Mesendoderm (in vitro differentiated cells): ENCODE measurements around the gene DNAH3.

Experiments used
- DNase-seq: peaks from one replicate; pipeline ENCODE4 v3.0.0; 2013
- H2AK5ac ChIP-seq: 2 replicates; pipeline ENCODE4 v1.6.1; 2013; ENCODE audit warnings: low read length, inconsistent platforms
- H2BK120ac ChIP-seq: 2 replicates; pipeline ENCODE4 v1.6.1; 2013; ENCODE audit warnings: low read depth, mild to moderate bottlenecking, low read length, moderate library complexity, mixed read lengths
- H2BK15ac ChIP-seq: replicated peaks from 2 replicates; pipeline ENCODE4 v1.6.1; 2013; ENCODE audit warnings: low read depth, mild to moderate bottlenecking, moderate library complexity
- H2BK5ac ChIP-seq: 2 replicates; pipeline ENCODE4 v1.6.1; 2013; ENCODE audit warnings: low read length, inconsistent platforms
- H3K18ac ChIP-seq: 2 replicates; pipeline ENCODE4 v1.6.1; 2013; ENCODE audit warnings: mild to moderate bottlenecking, low read length, mixed read lengths
- H3K23ac ChIP-seq: one replicate; pipeline ENCODE4 v1.6.1; 2013; ENCODE audit warnings: low read length
- H3K27ac ChIP-seq: 2 replicates; pipeline ENCODE4 v1.5.1; 2013; ENCODE audit warnings: low read depth, mild to moderate bottlenecking, inconsistent platforms, low read length, moderate library complexity
- H3K27me3 ChIP-seq: 2 replicates; pipeline ENCODE4 v1.6.1; 2013; ENCODE audit warnings: low read length, control low read depth, mild to moderate bottlenecking, inconsistent platforms; ENCODE audit not compliant: insufficient read depth, poor library complexity
- H3K36me3 ChIP-seq: 2 replicates; pipeline ENCODE4 v1.6.1; 2013; ENCODE audit warnings: low read length, inconsistent platforms; ENCODE audit not compliant: control insufficient read depth, insufficient read depth
- H3K4ac ChIP-seq: one replicate; pipeline ENCODE4 v1.6.1; 2013; ENCODE audit warnings: low read depth, mild to moderate bottlenecking, low read length, moderate library complexity
- H3K4me1 ChIP-seq: 2 replicates; pipeline ENCODE4 v1.6.1; 2013; ENCODE audit warnings: low read depth, low read length, inconsistent platforms; ENCODE audit not compliant: control insufficient read depth
- H3K4me2 ChIP-seq: 2 replicates; pipeline ENCODE4 v1.6.1; 2013; ENCODE audit warnings: low read length
- H3K4me3 ChIP-seq: 2 replicates; pipeline ENCODE4 v1.5.1; 2013; ENCODE audit warnings: mild to moderate bottlenecking, low read length
- H3K56ac ChIP-seq: one replicate; pipeline ENCODE4 v1.6.1; 2013; ENCODE audit warnings: low read length
- H3K79me1 ChIP-seq: 2 replicates; pipeline ENCODE4 v1.6.1; 2013; ENCODE audit warnings: low read length, inconsistent platforms
- H3K79me2 ChIP-seq: 2 replicates; pipeline ENCODE4 v1.6.1; 2013; ENCODE audit warnings: mild to moderate bottlenecking, low read length; ENCODE audit not compliant: control insufficient read depth, insufficient read depth
- H3K9ac ChIP-seq: 2 replicates; pipeline ENCODE4 v1.6.1; 2013; ENCODE audit warnings: low read length, inconsistent platforms
- H4K5ac ChIP-seq: one replicate; pipeline ENCODE4 v1.6.1; 2013; ENCODE audit warnings: low read length
- H4K8ac ChIP-seq: one replicate; pipeline ENCODE4 v1.6.1; 2013; ENCODE audit warnings: low read depth, mild to moderate bottlenecking, control low read depth, low read length, moderate library complexity
- WGBS: extraction: QIAGEN DNeasy Blood & Tissue Kit; methylation state at CpG from one replicate; pipeline ENCODE4 v1.1.7; 2013; ENCODE audit warnings: low lambda C conversion rate, missing lambda C conversion rate; ENCODE audit not compliant: insufficient coverage; ENCODE audit errors: extremely low coverage; 5-methylcytosine and 5-hydroxymethylcytosine counted together

DNAH3 gene

DNA sequence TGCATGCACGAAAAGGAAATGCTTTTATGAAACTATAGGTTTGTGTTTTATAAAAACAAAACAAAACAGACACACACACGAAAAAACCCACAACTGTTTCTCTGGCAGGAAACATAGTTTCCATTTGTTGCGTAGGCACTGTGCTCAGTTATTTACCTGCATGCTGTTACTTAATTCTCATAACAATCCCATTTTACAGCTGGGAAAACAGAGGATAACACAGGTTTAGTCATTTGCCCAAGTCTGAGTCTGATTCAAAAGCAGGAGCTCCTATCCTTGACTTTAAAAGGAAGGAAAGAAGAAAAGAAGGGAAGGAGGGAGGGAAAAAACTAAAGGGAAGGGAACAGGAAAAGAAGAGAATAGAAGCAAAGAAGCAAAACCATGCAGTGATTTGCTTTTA, 117.4 kb downstream of the DNAH3 start:
- whole genome bisulfite sequencing = no CpG with 5 or more reads among the region's 3 CpGs
- Histone ChIP-seq H2BK120ac (no peak overlapping the region), H3K79me1 (no peaks in the 10 kb centered on the region), H3K4me2 (no peak overlapping the region), H3K27me3 (no peaks in the 10 kb centered on the region), H3K4ac (no peak overlapping the region), H3K9ac (no peak overlapping the region), H4K5ac (no peak overlapping the region), H2BK15ac (no peak overlapping the region), H3K4me3 (no peak overlapping the region), H3K79me2 (no peaks in the 10 kb centered on the region), H3K18ac (no peak overlapping the region), H3K36me3 (no peaks in the 10 kb centered on the region), H2AK5ac (no peak overlapping the region), H3K27ac (no peak overlapping the region), H3K23ac (no peak overlapping the region), H2BK5ac (no peak overlapping the region), H3K56ac (no peak overlapping the region), H4K8ac (no peak overlapping the region), H3K4me1 (no peaks in the 10 kb centered on the region)
- no peak for DNase-seq

DNA sequence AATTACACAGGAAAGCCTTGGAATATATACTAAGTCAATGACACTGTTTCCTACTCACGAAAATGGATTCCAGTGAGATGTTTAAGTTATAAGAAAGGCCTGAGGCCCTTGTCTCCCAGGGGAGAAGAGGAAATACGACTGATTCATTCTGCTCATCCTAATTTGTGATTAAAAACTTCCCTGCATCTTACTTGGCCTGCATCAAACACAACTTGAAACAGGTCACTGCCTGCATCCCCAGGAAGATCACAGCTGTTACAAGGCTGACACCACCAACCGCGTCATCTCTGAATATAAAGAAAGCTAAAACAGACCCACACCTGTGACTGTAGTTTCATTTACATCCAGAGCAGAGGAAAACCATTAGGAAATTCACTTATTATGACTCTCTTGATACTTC, 121.9 kb downstream of the DNAH3 start:
- Histone ChIP-seq H4K5ac (no peak overlapping the region), H3K27ac (no peak overlapping the region), H3K79me2 (no peaks in the 10 kb centered on the region), H2BK15ac (no peak overlapping the region), H3K9ac (no peak overlapping the region), H2BK5ac (no peak overlapping the region), H3K36me3 (no peaks in the 10 kb centered on the region), H3K56ac (no peak overlapping the region), H3K23ac (no peak overlapping the region), H2BK120ac (no peak overlapping the region), H4K8ac (no peak overlapping the region), H3K4ac (no peak overlapping the region), H3K27me3 (no peaks in the 10 kb centered on the region), H3K79me1 (no peaks in the 10 kb centered on the region), H3K4me1 (no peaks in the 10 kb centered on the region), H2AK5ac (no peak overlapping the region), H3K18ac (no peak overlapping the region), H3K4me3 (no peak overlapping the region), H3K4me2 (no peak overlapping the region)
- no CpG with 5 or more reads among the region's 4 CpGs for WGBS
- no peak for DNase-seq

DNA sequence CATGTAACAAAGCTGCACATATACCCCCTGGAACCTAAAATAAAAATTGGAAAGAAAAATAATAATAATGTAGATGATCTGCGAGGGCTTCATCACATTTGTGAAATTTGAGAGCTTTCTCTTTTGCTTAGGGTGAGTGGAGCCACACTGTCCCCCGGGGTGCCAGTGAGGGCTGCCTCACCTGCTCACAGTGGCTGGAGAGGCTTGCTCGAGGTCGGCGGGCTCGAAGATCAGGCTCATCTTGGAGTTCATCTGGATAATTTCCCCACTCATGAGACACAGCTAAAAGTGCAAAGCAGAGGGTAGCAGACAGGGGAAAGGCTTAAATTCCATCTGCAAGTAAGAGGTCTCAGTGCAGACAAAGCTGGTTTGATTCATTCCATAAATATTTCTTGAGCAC, 123.8 kb downstream of the DNAH3 start:
- Histone ChIP-seq H3K9ac (no peak overlapping the region), H3K27me3 (no peaks in the 10 kb centered on the region), H2BK15ac (no peak overlapping the region), H3K27ac (no peak overlapping the region), H3K18ac (no peak overlapping the region), H3K79me2 (no peaks in the 10 kb centered on the region), H3K79me1 (no peaks in the 10 kb centered on the region), H3K36me3 (no peaks in the 10 kb centered on the region), H3K23ac (no peak overlapping the region), H3K4me1 (no peaks in the 10 kb centered on the region), H4K8ac (no peak overlapping the region), H2BK120ac (no peak overlapping the region), H3K4me2 (no peak overlapping the region), H2BK5ac (no peak overlapping the region), H3K4me3 (no peak overlapping the region), H4K5ac (no peak overlapping the region), H2AK5ac (no peak overlapping the region), H3K56ac (no peak overlapping the region), H3K4ac (no peak overlapping the region)
- no peak for DNase-seq
- WGBS = no CpG with 5 or more reads among the region's 6 CpGs

DNA sequence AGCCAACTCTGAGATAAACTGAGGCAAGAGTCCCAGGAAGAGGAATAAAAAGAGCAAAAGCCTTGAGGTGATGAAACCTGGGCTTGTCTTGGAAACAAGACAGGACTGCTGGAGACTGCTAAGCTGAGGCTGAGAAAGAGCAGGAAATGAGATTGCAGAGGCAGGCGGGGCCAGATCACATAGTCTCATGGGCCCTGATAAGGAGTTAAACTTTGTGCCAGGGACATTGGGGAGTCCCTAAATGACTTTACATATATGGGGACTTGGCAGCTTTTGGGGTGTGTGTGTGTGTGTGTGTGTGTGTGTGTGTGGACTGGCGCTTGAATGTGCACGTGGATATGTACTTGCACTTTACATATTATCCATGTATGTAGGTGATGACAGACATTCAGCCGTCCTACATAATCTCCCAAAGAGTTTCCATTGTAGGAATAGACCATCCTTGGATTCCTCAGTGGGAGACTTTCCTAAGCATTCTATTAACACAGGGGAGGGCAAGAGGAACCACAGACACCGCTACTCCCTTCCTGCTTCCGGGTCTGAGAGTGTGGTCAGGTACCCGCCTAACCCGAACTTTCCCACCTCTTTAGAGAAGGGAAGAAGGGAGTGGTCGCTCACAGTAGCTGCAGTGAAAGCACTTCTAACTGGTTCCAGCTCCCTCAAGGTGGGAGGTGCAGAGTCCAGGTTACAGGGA, 127.0 kb downstream of the DNAH3 start:
- Histone ChIP-seq H2AK5ac (no peak overlapping the region), H3K36me3 (no peaks in the 10 kb centered on the region), H3K4me2 (no peak overlapping the region), H3K79me2 (no peaks in the 10 kb centered on the region), H3K79me1 (no peaks in the 10 kb centered on the region), H3K18ac (no peak overlapping the region), H3K4ac (no peak overlapping the region), H3K9ac (no peak overlapping the region), H3K56ac (no peak overlapping the region), H3K4me1 (no peaks in the 10 kb centered on the region), H2BK120ac (no peak overlapping the region), H3K27ac (no peak overlapping the region), H3K23ac (no peak overlapping the region), H4K5ac (no peak overlapping the region), H4K8ac (no peak overlapping the region), H2BK5ac (no peak overlapping the region), H3K4me3 (no peak overlapping the region), H2BK15ac (no peak overlapping the region), H3K27me3 (no peaks in the 10 kb centered on the region)
- peak; percentile 6 for DNase-seq
- WGBS = no CpG with 5 or more reads among the region's 9 CpGs

DNA sequence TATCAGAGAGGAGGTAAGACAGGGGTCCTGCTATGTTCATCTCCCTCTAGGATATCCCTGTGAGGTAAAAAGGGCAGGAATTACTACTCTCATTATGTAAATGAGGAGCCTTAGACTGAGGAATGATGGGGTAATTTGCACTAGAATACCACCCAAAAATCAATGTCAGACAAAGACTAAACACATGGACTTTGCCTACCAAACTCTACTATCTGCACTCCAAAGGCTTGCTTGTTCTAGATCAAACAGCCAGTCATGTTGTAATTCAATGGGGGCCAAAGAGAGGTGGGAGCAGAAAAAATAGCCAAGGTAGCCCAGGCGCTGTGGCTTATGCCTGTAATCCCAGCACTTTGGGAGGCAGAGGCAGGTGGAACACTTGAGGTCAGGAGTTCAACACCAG, 129.3 kb downstream of the DNAH3 start:
- no peak overlapping the region for H3K18ac ChIP-seq
- no peaks in the 10 kb centered on the region for H3K79me2 ChIP-seq
- H4K5ac ChIP-seq = no peak overlapping the region
- H3K36me3 ChIP-seq = no peaks in the 10 kb centered on the region
- no peak overlapping the region for H2AK5ac ChIP-seq
- no peaks in the 10 kb centered on the region for H3K27me3 ChIP-seq
- WGBS = no CpG with 5 or more reads among the region's 1 CpG
- H3K4me3 ChIP-seq = no peak overlapping the region
- DNase-seq = no peak
- H3K79me1 ChIP-seq = no peaks in the 10 kb centered on the region
- H3K56ac ChIP-seq = no peak overlapping the region
- H3K23ac ChIP-seq = no peak overlapping the region
- H3K4ac ChIP-seq = no peak overlapping the region
- H4K8ac ChIP-seq = no peak overlapping the region
- H3K9ac ChIP-seq = no peak overlapping the region
- no peaks in the 10 kb centered on the region for H3K4me1 ChIP-seq
- no peak overlapping the region for H2BK5ac ChIP-seq
- H2BK120ac ChIP-seq = no peak overlapping the region
- no peak overlapping the region for H3K4me2 ChIP-seq
- H2BK15ac ChIP-seq = no peak overlapping the region
- no peak overlapping the region for H3K27ac ChIP-seq

DNA sequence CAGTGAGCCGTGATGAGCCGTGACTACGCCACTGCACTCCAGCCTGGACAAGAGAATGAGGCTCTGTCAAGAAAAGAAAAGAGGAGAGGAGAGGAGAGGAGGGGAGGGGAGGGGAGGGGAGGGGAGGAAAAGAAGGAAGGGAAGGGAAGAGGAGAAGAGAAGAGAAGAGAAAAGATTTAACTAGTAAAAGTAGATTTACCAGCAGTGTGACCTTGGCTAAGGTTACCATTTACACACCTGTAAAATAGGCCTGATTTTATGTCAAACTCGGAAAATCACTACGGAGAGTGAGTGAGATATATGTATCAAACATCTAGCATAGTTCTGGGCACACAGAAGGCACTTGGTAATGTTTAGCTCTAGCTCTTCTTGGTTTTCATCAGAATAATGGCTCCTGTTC, 140.8 kb downstream of the DNAH3 start:
- H2AK5ac ChIP-seq = no peak overlapping the region
- no CpG with 5 or more reads among the region's 5 CpGs for WGBS
- H3K4me3 ChIP-seq = no peak overlapping the region
- H3K23ac ChIP-seq = no peak overlapping the region
- no peak overlapping the region for H3K56ac ChIP-seq
- no peak overlapping the region for H3K18ac ChIP-seq
- no peak overlapping the region for H2BK15ac ChIP-seq
- no peak overlapping the region for H2BK120ac ChIP-seq
- no peaks in the 10 kb centered on the region for H3K27me3 ChIP-seq
- H3K27ac ChIP-seq = no peak overlapping the region
- no peaks in the 10 kb centered on the region for H3K36me3 ChIP-seq
- H3K79me1 ChIP-seq = no peaks in the 10 kb centered on the region
- no peaks in the 10 kb centered on the region for H3K4me1 ChIP-seq
- no peaks in the 10 kb centered on the region for H3K79me2 ChIP-seq
- H2BK5ac ChIP-seq = no peak overlapping the region
- no peak overlapping the region for H3K9ac ChIP-seq
- H3K4ac ChIP-seq = no peak overlapping the region
- H3K4me2 ChIP-seq = no peak overlapping the region
- no peak for DNase-seq
- no peak overlapping the region for H4K8ac ChIP-seq
- no peak overlapping the region for H4K5ac ChIP-seq
